Activated CD4-positive, alpha-beta T cell treated with anti-CD3 and anti-CD28 coated beads, Interleukin-2, amount 50 U/mL, for 4 hours (primary cell): ENCODE measurements around the gene SMCHD1.
"Not testable (repeated sequence)": the region's sequence is repeated elsewhere in the genome, so short reads cannot be mapped to it uniquely, and the experiment has no call there.

ENCODE experiments used
- DNase-seq, 2 experiments: peaks; one replicate each; pipeline ENCODE4 v3.0.0-alpha.2; 2020

The SMCHD1 gene

DNA sequence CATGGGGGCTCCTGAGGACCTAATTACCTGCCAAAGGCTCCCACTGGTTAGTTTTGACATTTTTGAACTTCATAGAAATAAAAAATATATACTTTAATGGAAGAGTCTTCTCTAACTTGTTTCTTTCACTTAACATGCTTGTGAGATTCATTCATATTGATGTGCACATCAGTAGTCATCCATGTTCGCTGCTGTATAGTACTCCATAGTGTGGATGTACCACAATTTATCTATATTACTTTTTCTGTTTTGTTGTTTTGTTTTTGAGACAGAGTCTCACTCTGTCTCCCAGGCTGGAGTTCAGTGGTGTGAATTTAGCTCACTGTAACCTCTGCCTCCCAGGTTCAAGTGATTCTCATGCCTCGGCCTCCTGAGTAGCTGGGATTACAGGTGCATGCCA is 168.4 kb downstream of the SMCHD1 start:
- DNase-seq: no peak

DNA sequence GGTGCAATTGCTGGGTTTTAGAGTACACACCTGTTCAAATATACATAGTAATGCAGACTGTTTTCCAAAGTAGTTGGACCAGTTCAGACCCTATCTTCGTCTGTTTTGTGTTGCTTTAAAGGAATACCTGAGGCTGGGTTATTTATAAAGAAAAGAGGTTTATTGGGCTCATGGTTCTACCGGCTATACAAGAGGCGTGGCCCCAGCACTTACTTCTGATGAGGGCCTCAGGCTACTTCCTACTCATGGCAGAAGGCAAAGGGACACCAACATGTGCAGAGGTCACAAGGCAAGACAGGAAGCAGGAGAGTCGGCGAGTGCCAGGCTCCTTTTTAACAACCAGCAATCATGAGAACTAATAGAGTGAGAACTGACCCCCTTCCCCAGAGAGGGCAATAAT is 169.3 kb downstream of the SMCHD1 start:
- no peak for DNase-seq

DNA sequence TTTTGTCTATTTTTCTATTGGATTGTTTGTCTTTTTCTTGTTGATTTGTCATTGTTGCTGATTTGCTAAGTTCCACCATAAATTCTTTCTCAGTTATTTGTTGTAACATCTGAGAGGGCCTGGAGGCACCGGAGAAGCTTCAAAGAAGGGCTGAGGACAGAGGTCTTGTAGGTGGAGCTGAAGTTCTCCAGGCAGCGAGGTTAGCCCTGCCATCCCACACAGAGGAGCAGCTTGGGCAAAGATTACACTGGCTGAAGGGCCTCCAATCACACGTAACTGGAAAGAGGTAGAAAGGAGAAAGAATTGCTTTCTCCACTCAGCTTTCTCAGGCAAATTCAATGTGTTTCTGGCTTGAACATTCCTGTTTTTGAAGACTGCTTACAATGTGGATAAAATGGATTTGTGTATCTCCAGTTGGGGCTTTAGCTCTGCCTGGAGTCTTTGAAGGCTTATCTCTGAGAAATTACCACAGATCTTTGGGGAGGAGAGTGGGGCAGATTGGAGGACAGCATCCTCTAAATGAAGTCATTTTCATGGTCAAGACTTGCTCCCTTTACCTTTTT is 170.2 kb downstream of the SMCHD1 start:
- DNase-seq: no peak

DNA sequence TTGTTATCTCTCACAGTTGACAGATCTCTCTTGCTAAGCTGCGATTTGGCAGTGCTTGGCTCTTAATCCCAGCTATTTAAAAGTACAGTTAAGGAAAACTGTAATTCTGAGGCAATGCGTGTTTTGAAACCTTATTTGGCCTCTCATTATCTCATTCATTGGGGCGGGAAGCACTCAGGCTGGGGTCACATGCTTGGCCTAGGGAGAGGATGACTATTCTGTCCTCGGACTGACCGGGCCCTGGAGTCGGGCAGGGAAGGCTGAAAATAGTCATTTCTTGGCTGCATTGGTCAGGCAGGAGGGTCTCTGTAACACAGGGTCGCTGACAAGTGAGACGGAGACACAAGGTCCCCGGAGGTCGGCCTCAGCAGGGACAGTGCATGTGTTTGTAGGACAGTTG is 171.1 kb downstream of the SMCHD1 start:
- DNase-seq: no peak

DNA sequence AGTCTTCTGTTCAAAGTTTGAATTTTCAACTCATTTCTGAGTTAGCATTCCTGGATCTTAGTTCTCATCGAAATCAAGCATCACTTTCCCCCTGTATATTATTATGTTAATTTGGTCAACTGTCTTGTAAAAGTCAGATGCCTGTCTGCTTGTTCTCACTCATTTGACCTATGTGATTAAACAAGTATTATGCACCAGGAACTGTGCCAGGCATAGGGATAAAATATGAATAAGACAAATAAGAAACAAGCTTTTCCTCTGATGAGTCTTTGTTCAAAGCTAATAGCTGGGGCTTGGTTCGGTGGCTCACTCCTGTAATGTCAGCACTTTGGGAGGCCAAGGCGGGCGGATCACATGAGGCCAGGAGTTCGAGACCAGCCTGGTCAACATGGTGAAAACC is 171.5 kb downstream of the SMCHD1 start:
- no peak for DNase-seq

DNA sequence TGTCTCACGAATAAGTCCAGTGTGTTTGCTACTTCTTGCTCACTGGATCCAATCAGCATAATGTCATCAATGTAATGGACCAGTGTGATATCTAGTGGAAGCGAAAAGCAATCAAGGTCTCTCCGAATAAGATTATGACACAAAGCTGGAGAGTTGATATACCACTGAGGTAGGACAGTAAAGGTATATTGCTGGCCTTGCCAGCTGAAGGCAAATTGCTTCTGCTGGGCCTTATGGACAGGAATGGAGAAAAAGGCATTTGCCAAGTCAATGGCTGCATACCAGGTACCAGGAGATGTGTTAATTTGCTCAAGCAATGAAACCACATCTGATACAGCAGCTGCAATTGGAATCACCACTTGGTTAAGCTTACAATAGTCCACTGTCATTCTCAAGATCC is 180.6 kb downstream of the SMCHD1 start:
- not testable (repeated sequence) for DNase-seq

DNA sequence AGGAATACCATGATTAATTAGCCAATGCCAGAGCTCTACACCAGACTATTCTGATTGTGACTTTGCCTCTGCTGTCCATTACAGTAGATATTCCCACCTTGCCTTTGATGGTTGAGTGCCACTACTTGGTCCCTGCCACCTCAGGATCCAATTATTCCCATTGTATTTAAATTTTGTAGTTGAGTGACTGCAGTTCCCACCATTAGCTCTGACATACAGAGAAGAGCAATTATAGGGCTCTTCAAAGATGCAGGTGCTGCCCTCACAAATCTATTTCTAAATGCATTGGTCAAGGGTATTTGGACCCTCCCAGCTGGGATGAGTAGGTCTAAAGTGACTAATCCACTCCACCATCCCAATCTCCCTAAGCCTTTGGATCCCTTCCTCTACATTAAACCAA is 181.8 kb downstream of the SMCHD1 start:
- not testable (repeated sequence) for DNase-seq

DNA sequence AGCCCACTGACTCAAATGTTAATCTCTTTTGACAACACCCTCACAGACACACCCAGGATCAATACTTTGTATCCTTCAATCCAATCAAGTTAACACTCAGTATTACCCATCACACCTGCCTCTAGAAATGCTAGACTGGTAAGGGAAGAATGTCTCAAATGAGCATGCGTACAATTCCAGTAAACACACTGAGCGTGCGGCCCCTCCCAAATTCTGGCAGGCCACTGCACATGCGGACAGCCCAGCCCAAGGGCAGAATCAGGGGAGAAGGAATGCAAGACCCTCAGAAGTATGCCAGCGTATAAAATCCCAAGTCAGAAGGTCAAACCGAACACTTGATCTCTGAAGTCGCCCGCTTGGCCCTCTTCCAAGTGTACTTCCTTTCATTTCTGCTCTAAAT is 183.7 kb downstream of the SMCHD1 start:
- no peak for DNase-seq

DNA sequence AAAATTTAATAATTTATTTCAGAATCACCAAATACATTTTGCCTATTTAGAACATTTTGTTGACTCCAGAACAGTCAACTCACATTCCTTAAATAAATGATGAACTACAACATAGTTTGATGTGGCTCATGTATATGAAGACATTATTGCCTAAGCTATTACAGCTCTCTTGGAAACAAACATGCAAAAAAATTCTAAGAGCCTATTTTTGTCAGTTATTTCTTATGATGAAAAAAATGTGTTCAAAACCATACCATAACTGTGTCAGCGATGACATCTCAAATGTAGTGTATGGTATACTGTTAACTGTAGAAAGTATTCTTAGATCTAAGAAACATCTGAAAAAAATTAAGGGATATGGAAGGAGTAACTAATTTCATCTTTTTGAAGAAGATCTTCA is 185.0 kb downstream of the SMCHD1 start:
- DNase-seq: no peak

DNA sequence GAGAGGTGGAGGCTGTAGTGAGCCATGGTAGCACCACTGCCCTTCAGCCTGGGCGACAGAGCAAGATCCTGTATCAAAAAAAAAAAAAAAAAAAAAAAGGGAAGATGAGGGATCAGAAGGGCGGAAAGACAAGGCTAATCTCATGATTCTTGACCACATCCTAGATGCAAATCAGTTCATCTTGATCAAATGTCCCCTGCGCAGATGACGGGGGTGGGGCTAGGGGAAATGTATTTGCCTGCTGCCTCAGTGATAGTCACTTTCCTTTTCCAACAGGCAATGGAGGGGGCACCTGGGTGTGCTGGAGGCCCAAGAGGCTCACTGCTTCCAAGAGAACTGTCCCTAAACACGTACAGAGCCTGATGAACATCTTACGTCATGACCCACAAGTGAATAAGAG is 187.6 kb downstream of the SMCHD1 start:
- DNase-seq: no peak

DNA sequence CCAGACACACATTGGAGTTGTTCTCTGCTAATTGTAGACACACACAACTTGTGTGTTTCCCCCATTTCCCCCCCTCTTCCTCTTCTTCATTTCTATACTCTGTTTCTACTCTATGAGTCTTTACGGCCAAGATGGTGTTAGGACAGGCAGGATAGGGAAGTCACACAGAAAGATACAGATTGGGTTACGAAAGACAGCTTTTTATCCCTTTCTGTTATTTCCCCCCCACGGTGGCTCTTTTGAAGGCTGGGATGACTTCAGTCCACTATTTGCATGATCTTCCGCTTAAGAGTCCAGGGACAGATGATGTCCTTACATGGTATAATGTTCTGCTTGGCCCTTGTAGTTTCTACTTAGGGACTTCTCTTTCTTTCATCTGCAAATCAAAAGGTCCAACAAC is 189.6 kb downstream of the SMCHD1 start:
- DNase-seq: no peak

DNA sequence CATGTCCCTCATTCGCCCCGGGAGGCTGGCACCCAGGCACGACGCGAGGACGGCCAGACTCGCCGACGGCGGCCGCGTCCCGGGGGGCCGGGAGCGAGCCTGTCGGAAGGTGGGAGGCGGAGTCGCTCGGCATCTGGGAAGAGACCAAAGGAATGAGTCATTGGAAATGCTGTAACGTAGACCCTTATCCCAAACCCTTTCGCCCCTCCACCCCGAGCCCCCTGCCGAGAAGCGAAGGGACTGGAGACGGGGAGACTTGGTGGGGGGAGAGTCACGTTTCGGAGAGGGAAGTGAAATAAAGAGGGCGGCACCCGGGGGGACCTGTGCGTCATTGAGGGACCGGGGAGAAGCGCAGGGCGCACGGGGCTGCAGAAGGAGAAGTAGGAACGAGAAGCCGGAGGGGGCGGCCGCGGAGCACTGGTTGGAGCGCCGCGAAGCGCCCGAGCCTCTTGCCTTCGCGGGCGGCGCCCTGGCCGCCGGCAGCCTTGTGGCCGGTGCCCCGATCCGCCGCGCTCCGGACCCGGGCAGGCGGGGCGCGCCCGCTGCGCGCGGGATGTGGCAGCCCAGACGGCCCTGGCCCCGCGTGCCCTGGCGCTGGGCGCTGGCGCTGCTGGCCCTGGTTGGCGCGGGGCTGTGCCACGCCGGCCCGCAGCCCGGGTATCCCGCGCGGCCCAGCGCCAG is 191.2 kb downstream of the SMCHD1 start, which contains the start of gene EMILIN2:
Gene EMILIN2 (plus strand): TSS at position 371 of the 681 bp plus-strand sequence. CDS start 183 bp downstream, at position 554.
- DNase-seq: peak; percentile 39 to 43

DNA sequence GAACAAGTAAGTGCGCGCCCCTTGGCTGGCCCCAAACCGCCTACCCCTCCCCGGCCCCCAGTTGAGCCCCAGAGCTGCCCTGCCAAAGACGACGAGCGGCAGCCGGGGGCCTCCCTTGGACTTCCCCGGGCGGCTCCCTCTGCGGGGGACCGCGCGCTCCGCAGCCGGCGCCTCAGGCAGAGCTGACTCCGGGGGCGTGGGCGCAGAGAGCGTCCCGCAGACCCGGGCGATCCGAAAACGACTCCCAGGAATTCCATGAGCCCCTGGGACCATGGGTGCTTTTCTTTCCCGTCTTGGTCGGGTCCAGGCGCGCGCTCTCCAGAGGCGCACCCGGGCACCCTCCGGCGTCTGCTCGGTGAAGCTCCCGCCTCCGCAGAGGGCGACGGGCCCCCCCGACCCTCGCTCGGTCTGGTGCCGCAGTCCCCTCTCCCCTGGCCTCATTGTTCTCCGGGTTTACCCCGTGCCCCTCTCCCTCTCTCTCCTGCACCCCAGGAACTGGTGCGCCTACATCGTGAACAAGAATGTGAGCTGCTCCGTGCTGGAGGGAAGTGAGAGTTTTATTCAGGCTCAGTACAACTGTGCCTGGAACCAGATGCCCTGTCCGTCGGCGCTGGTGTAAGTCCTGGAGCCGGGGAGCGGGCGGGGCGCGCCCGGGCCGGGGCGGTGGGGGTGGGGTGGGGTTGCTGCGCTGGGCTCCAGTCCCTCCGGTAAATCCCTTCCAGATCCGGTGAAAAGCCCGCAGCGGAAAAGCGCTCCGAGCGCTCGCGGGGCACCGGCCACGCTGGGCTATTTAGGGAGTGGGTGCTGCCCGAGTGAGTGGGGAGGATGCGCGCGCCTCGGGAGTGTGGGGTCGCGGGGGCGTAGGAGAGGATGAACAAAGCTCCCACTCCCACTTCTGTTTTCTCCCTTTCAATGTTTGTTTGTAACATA is 192.1 kb downstream of the SMCHD1 start:
- DNase-seq: peak; percentile 8 to 21

DNA sequence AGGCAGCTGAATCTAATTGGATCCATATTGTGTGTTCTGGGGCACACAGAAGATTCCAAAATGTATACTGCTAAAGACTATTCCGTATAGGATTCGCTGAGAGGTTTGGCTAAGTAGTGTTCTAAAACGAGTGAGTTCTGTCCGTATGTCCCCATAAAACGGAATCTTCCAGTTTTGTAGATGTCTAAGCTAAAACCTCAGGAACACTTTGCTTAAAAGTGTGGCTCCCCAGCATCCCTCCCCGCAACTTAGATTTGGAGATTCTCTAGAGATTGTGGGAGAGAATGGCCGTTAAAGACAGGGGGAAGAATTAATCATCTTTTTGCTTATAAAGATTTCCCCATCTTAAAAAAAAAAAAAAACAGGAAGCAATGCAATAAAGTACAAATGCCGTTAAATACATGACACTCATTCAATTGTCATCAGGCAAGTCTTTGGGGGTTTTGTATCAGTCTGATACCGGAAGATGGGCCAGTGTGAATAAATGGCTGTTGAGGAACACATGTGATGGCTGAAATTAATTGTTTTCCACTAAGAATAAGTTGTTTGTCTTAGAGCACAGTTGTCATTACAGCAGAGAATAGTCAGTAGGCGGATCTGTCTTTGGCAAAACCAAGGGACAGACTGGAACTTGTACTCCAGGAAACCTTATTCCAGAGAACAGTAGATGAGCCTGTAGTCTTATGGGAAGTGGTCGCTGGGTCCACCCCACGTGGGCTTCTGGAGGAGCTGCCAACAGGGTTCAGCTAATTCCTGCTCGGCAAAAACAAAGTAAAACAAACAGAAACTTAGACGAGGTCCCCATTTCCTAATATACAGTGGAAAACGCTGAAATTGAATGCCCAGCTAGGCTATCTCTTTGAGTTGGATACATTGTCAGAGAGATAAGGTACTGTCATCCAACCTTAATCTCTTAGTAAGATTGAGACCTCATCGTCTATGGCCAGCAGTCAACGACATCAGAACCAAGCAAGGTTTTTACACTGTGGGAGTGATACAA is 193.0 kb downstream of the SMCHD1 start:
- no peak for DNase-seq

DNA sequence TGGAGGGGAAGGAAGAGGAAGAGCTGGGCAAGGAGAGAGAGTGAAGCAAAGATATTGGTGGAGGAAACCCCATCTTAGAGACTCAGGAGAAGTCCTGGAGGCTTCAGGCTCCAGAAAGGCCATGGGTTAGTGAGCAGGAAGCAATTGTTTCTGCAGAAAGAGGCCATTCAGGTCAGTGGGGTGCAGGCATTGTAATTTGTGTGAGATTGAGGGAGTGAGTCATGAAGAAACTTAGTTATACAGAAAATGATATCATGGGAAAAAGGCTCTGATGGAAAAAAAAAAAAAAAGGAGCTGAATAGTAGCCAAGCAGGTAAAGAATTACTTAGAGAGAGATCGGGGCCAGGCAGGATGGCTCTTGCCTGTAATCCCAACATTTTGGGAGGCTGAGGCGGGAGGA is 195.3 kb downstream of the SMCHD1 start:
- DNase-seq: no peak

DNA sequence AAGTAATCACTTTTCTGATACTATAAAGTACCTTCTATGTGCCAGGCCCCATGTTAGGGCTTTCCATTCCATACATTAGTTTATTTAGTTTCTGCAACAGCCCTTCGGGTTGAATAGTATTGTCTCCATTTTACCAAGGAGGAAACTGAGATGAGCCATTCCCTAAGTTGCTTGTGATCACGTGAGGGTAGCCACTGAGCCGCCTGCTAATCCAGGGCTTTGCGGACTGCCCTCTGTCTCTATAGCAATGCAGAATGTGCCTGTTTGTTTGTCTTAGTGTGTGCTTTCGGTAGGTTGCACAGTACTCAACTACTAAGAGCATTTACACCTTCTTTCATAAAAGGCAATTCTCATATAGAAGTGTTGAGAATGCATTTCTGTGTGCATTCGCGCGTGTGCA is 196.2 kb downstream of the SMCHD1 start:
- DNase-seq: no peak

DNA sequence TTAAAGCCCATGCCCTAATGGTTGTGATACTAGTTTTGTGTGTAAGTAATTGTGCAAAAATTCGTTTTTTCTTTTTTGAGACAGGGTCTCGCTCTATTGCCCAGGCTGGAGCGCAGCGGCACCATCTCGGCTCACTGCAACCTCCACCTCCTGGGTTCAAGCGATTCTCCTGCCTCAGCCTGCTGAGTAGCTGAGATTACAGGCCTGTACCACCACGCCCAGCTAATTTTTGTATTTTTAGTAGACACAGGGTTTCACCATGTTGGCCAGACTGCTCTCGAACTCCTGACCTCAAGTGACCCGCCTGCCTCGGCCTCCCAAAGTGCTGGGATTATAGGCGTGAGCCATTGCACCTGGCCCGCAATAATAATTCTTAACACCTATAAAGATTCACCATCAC is 196.9 kb downstream of the SMCHD1 start:
- not testable (repeated sequence) for DNase-seq

DNA sequence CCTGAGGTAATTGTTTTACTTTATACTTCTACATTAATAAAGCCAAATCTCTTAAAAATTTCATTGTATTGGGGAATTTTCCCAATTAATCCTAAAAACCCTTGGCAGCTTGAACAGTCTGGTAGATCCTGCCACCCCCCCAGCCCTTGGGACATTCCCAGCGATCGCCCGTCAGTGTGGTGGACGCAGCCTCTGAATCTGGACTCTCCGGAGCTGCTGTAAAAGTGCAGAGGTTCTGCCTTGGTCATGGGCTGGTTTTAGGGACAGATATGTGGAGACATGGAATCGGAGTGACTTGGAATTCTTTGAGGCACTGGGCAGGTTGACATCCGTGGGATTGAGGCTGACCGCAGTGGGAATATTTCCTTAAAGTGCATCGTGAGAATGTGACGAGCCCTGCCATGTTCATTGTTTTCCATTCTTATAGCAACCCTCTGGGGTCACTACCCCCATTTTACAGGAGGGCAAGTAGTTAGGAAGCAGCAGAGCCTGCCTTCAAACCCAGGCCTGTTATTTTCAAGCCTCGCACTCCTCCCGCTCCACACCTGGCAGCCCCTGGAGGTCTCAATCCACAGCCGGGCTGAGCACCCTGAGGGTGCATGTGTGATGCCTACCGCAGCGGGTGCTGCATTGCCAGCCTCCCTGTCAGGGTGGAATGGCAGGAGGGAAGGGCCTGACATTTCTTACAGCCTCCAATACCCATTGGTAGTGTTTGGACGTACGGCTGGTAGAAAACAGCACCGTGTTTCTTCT is 197.8 kb downstream of the SMCHD1 start:
- no peak for DNase-seq

DNA sequence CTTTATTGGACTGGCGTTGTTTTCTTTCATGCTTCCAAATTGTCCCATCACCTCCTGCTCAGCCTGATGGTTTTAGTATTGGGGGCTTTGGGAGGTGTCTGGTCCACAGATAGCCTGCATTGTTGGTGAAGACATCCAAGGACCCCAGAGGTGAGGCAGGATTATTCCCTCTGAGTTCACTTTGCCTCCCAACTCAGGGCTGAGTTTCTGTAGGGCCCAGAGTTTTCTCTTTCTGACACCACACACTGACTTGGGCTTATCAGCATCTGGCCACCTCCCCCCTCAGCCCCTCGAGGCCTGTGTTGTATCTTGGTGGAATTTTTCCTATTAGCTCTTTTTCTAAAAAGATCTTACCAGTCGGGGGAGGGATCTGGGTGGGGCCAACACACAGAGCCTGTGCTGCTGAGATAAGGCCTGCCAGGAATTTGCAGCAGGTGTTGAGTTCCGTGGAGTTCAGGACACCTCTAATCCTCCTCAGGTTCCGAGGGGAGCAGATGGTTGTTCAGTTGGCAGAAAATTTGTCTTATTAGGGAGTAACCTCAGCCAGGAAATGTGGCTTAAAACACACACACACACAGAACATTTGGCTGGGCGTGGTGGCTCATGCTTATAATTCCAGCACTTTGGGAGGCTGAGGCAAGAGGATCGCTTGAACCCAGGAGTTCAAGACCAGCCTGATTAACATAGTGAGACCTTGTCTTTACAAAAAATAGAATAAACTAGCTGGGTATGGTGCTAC is 198.6 kb downstream of the SMCHD1 start:
- no peak for DNase-seq
